ENCODE measurements around the gene AUTS2.

The AUTS2 gene

GRCh38 chr7:70579397-70580097 lies 981.3 kb downstream of the AUTS2 start:
- Histone ChIP-seq H3K9me3 (ENCODE audit: severe bottlenecking) (no peaks in the 10 kb centered on the region), H3K4me1 (ENCODE audit: insufficient read depth, poor library complexity, severe bottlenecking) (no peaks in the 10 kb centered on the region), H3K27ac (ENCODE audit: poor library complexity, severe bottlenecking) (no peak overlapping the region), H3K27me3 (ENCODE audit: insufficient read depth, poor library complexity, severe bottlenecking) (no peaks in the 10 kb centered on the region), H3K36me3 (ENCODE audit: low read depth) (no peaks in the 10 kb centered on the region), H3K4me3 (ENCODE audit: severe bottlenecking) (no peak overlapping the region)
- DNase-seq (ENCODE audit: low spot score) (no peak), ATAC-seq (ENCODE audit: low read depth) (no peak)
- no peak for TF ChIP-seq CTCF (IDR thresholded peaks at IDR 0.05; ENCODE audit: poor library complexity, severe bottlenecking)

- Histone ChIP-seq H3K4me3 (ENCODE audit: severe bottlenecking) (no peak overlapping the region), H3K9me3 (ENCODE audit: severe bottlenecking) (no peaks in the 10 kb centered on the region), H3K36me3 (ENCODE audit: low read depth) (no peaks in the 10 kb centered on the region), H3K4me1 (ENCODE audit: insufficient read depth, poor library complexity, severe bottlenecking) (no peaks in the 10 kb centered on the region), H3K27me3 (ENCODE audit: insufficient read depth, poor library complexity, severe bottlenecking) (no peaks in the 10 kb centered on the region), H3K27ac (ENCODE audit: poor library complexity, severe bottlenecking) (no peak overlapping the region)
- no peak for DNase-seq (ENCODE audit: low spot score)
- TF ChIP-seq CTCF (IDR thresholded peaks at IDR 0.05; ENCODE audit: poor library complexity, severe bottlenecking), result no peak
- ATAC-seq (ENCODE audit: low read depth), result no peak
Observed at GRCh38 chr7:70580161-70580560, 981.9 kb downstream of the AUTS2 start.

GRCh38 chr7:70582927-70583895 lies 984.9 kb downstream of the AUTS2 start:
- DNase-seq (ENCODE audit: low spot score) (no peak), ATAC-seq (ENCODE audit: low read depth) (no peak)
- H3K4me3 ChIP-seq (ENCODE audit: severe bottlenecking), result no peak overlapping the region
- no peaks in the 10 kb centered on the region for H3K36me3 ChIP-seq (ENCODE audit: low read depth)
- no peaks in the 10 kb centered on the region for H3K9me3 ChIP-seq (ENCODE audit: severe bottlenecking)
- H3K27me3 ChIP-seq (ENCODE audit: insufficient read depth, poor library complexity, severe bottlenecking), result no peaks in the 10 kb centered on the region
- no peaks in the 10 kb centered on the region for H3K4me1 ChIP-seq (ENCODE audit: insufficient read depth, poor library complexity, severe bottlenecking)
- no peak overlapping the region for H3K27ac ChIP-seq (ENCODE audit: poor library complexity, severe bottlenecking)
- no peak for TF ChIP-seq CTCF (IDR thresholded peaks at IDR 0.05; ENCODE audit: poor library complexity, severe bottlenecking)

- no peak for ATAC-seq (ENCODE audit: low read depth)
- H3K27me3 ChIP-seq (ENCODE audit: insufficient read depth, poor library complexity, severe bottlenecking), result no peaks in the 10 kb centered on the region
- H3K27ac ChIP-seq (ENCODE audit: poor library complexity, severe bottlenecking), result no peak overlapping the region
- DNase-seq (ENCODE audit: low spot score), result no peak
- no peak for TF ChIP-seq CTCF (IDR thresholded peaks at IDR 0.05; ENCODE audit: poor library complexity, severe bottlenecking)
- H3K36me3 ChIP-seq (ENCODE audit: low read depth), result no peaks in the 10 kb centered on the region
- H3K4me3 ChIP-seq (ENCODE audit: severe bottlenecking), result no peak overlapping the region
- no peaks in the 10 kb centered on the region for H3K4me1 ChIP-seq (ENCODE audit: insufficient read depth, poor library complexity, severe bottlenecking)
- H3K9me3 ChIP-seq (ENCODE audit: severe bottlenecking), result no peaks in the 10 kb centered on the region
Observed at GRCh38 chr7:70583965-70584883, 985.9 kb downstream of the AUTS2 start.
